ENCODE results near the gene UNK.

UNK gene

GRCh38 chr17:75795820-75796607, 11.4 kb downstream of the UNK start:
- DNase-seq (ENCODE audit: insufficient read length, low spot score) = no peak
- FAIRE-seq = no peak
- no peak for TF ChIP-seq CTCF (IDR thresholded peaks at IDR 0.05; ENCODE audit: insufficient read depth, missing control alignments)

- DNase-seq (ENCODE audit: insufficient read length, low spot score) (no peak), FAIRE-seq (no peak)
- TF ChIP-seq CTCF (IDR thresholded peaks at IDR 0.05; ENCODE audit: insufficient read depth, missing control alignments) = no peak
Measured at GRCh38 chr17:75799402-75799801, 14.8 kb downstream of the UNK start.

- FAIRE-seq (no peak), DNase-seq (ENCODE audit: insufficient read length, low spot score) (no peak)
- no peak for TF ChIP-seq CTCF (IDR thresholded peaks at IDR 0.05; ENCODE audit: insufficient read depth, missing control alignments)
Measured at GRCh38 chr17:75803883-75804282, 19.3 kb downstream of the UNK start.

- TF ChIP-seq CTCF (IDR thresholded peaks at IDR 0.05; ENCODE audit: insufficient read depth, missing control alignments) = no peak
- DNase-seq (ENCODE audit: insufficient read length, low spot score) = no peak
- no peak for FAIRE-seq
Measured at GRCh38 chr17:75806822-75807500, 22.4 kb downstream of the UNK start.

- no peak for TF ChIP-seq CTCF (IDR thresholded peaks at IDR 0.05; ENCODE audit: insufficient read depth, missing control alignments)
- no peak for FAIRE-seq
- DNase-seq (ENCODE audit: insufficient read length, low spot score) = no peak
Measured at GRCh38 chr17:75807861-75808260, 23.3 kb downstream of the UNK start.

- DNase-seq (ENCODE audit: insufficient read length, low spot score) = no peak
- TF ChIP-seq CTCF (IDR thresholded peaks at IDR 0.05; ENCODE audit: insufficient read depth, missing control alignments) = no peak
- no peak for FAIRE-seq
Measured at GRCh38 chr17:75808549-75808904, 23.9 kb downstream of the UNK start.

Data from D721Med (cell line).